Nephron (organoid): ENCODE data around the gene TRIM52.
A peak's percentile ranks its signal among the peaks of the same experiment; 100 is the strongest.
"Not testable (repeated sequence)": the region's sequence is repeated elsewhere in the genome, so short reads cannot be mapped to it uniquely, and the experiment has no call there.

Experiments
- H3K27ac Mint-ChIP-seq, 3 experiments: 2 replicates each; pipeline ENCODE4 v1.8.0; 2020; ENCODE audit warnings: mixed read lengths in 3 of 3, mild to moderate bottlenecking in 2 of 3, moderate library complexity in 1 of 3
- H3K27me3 Mint-ChIP-seq: 2 replicates; pipeline ENCODE4 v1.8.0; 2021; ENCODE audit warnings: low read depth, mild to moderate bottlenecking, moderate library complexity, mixed read lengths
- H3K36me3 Mint-ChIP-seq: 2 replicates; pipeline ENCODE4 v1.8.0; 2020; ENCODE audit warnings: low read depth, mixed read lengths
- H3K4me1 Mint-ChIP-seq: 2 replicates; pipeline ENCODE4 v1.8.0; 2020; ENCODE audit warnings: mixed read lengths
- H3K4me3 Mint-ChIP-seq, 3 experiments: 2 replicates each; pipeline ENCODE4 v1.8.0; 2020; ENCODE audit warnings: mild to moderate bottlenecking in 3 of 3, mixed read lengths in 3 of 3, moderate library complexity in 2 of 3
- H3K9me3 Mint-ChIP-seq: 2 replicates; pipeline ENCODE4 v1.8.0; 2020; ENCODE audit warnings: mixed read lengths
- CTCF ChIP-seq, 3 experiments: fragments of 200-600 bp; sonication (generic); IDR thresholded peaks; one replicate each; pipeline ENCODE4 v1.5.0; 2021; ENCODE audit warnings: antibody characterized with exemption in 3 of 3; ENCODE audit not compliant: unreplicated experiment in 3 of 3

Gene TRIM52

GRCh38 chr5:181219262-181220177 is 41.4 kb downstream of the TRIM52 start:
- no peaks in the 10 kb centered on the region for H3K9me3 Mint-ChIP-seq
- no peak overlapping the region for H3K27ac Mint-ChIP-seq
- H3K27me3 Mint-ChIP-seq, result peaks cover 31% of the 10 kb centered on the region
- TF ChIP-seq CTCF (IDR thresholded peaks at IDR 0.05; ENCODE audit: unreplicated experiment in 3 of 3), result no peak
- peaks cover 24% of the 10 kb centered on the region for H3K4me1 Mint-ChIP-seq
- H3K36me3 Mint-ChIP-seq, result no peaks in the 10 kb centered on the region
- H3K4me3 Mint-ChIP-seq, result peak overlapping the region; percentile 70 to 76 (median 72)

GRCh38 chr5:181218795-181219124 is 42.2 kb downstream of the TRIM52 start:
- peak overlapping the region; percentile 85 to 94 (median 93) for H3K4me3 Mint-ChIP-seq
- peaks cover 18% of the 10 kb centered on the region for H3K4me1 Mint-ChIP-seq
- H3K27ac Mint-ChIP-seq, result no peak overlapping the region
- peaks cover 36% of the 10 kb centered on the region for H3K27me3 Mint-ChIP-seq
- H3K9me3 Mint-ChIP-seq, result no peaks in the 10 kb centered on the region
- H3K36me3 Mint-ChIP-seq, result no peaks in the 10 kb centered on the region
- no peak for TF ChIP-seq CTCF (IDR thresholded peaks at IDR 0.05; ENCODE audit: unreplicated experiment in 3 of 3)

GRCh38 chr5:181217803-181218062 is 43.2 kb downstream of the TRIM52 start:
- H3K4me1 Mint-ChIP-seq, result peaks cover 24% of the 10 kb centered on the region
- no peak for TF ChIP-seq CTCF (IDR thresholded peaks at IDR 0.05; ENCODE audit: unreplicated experiment in 3 of 3)
- peak overlapping the region in 1 of 3 experiments; percentile 79 for H3K27ac Mint-ChIP-seq
- no peaks in the 10 kb centered on the region for H3K9me3 Mint-ChIP-seq
- H3K4me3 Mint-ChIP-seq, result peak overlapping the region; percentile 85 to 94 (median 93)
- H3K36me3 Mint-ChIP-seq, result no peaks in the 10 kb centered on the region
- peaks cover 41% of the 10 kb centered on the region for H3K27me3 Mint-ChIP-seq

GRCh38 chr5:181217111-181217802 is 43.7 kb downstream of the TRIM52 start:
- TF ChIP-seq CTCF (IDR thresholded peaks at IDR 0.05; ENCODE audit: unreplicated experiment in 3 of 3), result no peak
- H3K9me3 Mint-ChIP-seq, result no peaks in the 10 kb centered on the region

GRCh38 chr5:181215997-181216989 is 44.6 kb downstream of the TRIM52 start:
- H3K4me1 Mint-ChIP-seq, result peaks cover 24% of the 10 kb centered on the region
- H3K9me3 Mint-ChIP-seq, result no peaks in the 10 kb centered on the region
- peaks cover 46% of the 10 kb centered on the region for H3K27me3 Mint-ChIP-seq
- peak overlapping the region; percentile 76 to 94 (median 85) for H3K4me3 Mint-ChIP-seq
- peak overlapping the region in 1 of 3 experiments; percentile 61 for H3K27ac Mint-ChIP-seq
- H3K36me3 Mint-ChIP-seq, result no peaks in the 10 kb centered on the region
- TF ChIP-seq CTCF (IDR thresholded peaks at IDR 0.05; ENCODE audit: unreplicated experiment in 3 of 3), result no peak

More at GRCh38 chr5:181217111-181217802, 43.7 kb downstream of the TRIM52 start:
- Mint-ChIP-seq H3K36me3 (no peaks in the 10 kb centered on the region), H3K27me3 (peaks cover 43% of the 10 kb centered on the region), H3K4me3 (peak overlapping the region; percentile 85 to 94 (median 93)), H3K4me1 (peaks cover 24% of the 10 kb centered on the region), H3K27ac (peak overlapping the region in 1 of 3 experiments; percentile 79)

- H3K9me3 Mint-ChIP-seq, H3K27ac Mint-ChIP-seq, H3K36me3 Mint-ChIP-seq: not testable (repeated sequence)
- H3K4me3 Mint-ChIP-seq, result peak overlapping the region in 1 of 3 experiments; percentile 49
- H3K4me1 Mint-ChIP-seq, result peaks cover 24% of the 10 kb centered on the region
- H3K27me3 Mint-ChIP-seq, result peaks cover 42% of the 10 kb centered on the region
Observed at GRCh38 chr5:181214249-181214648, 46.7 kb downstream of the TRIM52 start.
